ENCODE results near the gene ETV6.

Gene ETV6

GRCh38 chr12:11759899-11760298 is 110.4 kb downstream of the ETV6 start:
- Mint-ChIP-seq H3K27ac (no peak overlapping the region), H3K36me3 (ENCODE audit: low read depth) (peaks cover 10% of the 10 kb centered on the region), H3K4me1 (peaks cover 40% of the 10 kb centered on the region), H3K9me3 (no peaks in the 10 kb centered on the region), H3K4me3 (no peak overlapping the region), H3K27me3 (ENCODE audit: low read depth, poor library complexity) (peaks cover 14% of the 10 kb centered on the region)
- no peak for TF ChIP-seq CTCF (IDR thresholded peaks at IDR 0.05)
- no peak for DNase-seq

- Mint-ChIP-seq H3K4me1 (peaks cover 51% of the 10 kb centered on the region), H3K27ac (no peak overlapping the region), H3K9me3 (no peaks in the 10 kb centered on the region), H3K4me3 (no peak overlapping the region), H3K36me3 (ENCODE audit: low read depth) (peaks cover 4% of the 10 kb centered on the region), H3K27me3 (ENCODE audit: low read depth, poor library complexity) (peaks cover 14% of the 10 kb centered on the region)
- TF ChIP-seq CTCF (IDR thresholded peaks at IDR 0.05) = no peak
- no peak for DNase-seq
Observed at GRCh38 chr12:11761869-11762567, 112.5 kb downstream of the ETV6 start.

GRCh38 chr12:11762723-11763326 is 113.4 kb downstream of the ETV6 start:
- DNase-seq = no peak
- H3K27me3 Mint-ChIP-seq (ENCODE audit: low read depth, poor library complexity) = peaks cover 14% of the 10 kb centered on the region
- peaks cover 57% of the 10 kb centered on the region for H3K4me1 Mint-ChIP-seq
- TF ChIP-seq CTCF (IDR thresholded peaks at IDR 0.05) = no peak
- H3K4me3 Mint-ChIP-seq = no peak overlapping the region
- no peaks in the 10 kb centered on the region for H3K9me3 Mint-ChIP-seq
- peaks cover 4% of the 10 kb centered on the region for H3K36me3 Mint-ChIP-seq (ENCODE audit: low read depth)
- H3K27ac Mint-ChIP-seq = no peak overlapping the region

GRCh38 chr12:11763760-11764520 is 114.5 kb downstream of the ETV6 start:
- Mint-ChIP-seq H3K36me3 (ENCODE audit: low read depth) (no peaks in the 10 kb centered on the region), H3K4me3 (no peak overlapping the region), H3K27ac (no peak overlapping the region), H3K27me3 (ENCODE audit: low read depth, poor library complexity) (peaks cover 12% of the 10 kb centered on the region), H3K4me1 (peaks cover 51% of the 10 kb centered on the region), H3K9me3 (no peaks in the 10 kb centered on the region)
- DNase-seq = no peak
- TF ChIP-seq CTCF (IDR thresholded peaks at IDR 0.05) = no peak

GRCh38 chr12:11764837-11765236 is 115.4 kb downstream of the ETV6 start:
- DNase-seq = no peak
- no peak overlapping the region for H3K27ac Mint-ChIP-seq

More at GRCh38 chr12:11764837-11765236, 115.4 kb downstream of the ETV6 start:
- peaks cover 8% of the 10 kb centered on the region for H3K36me3 Mint-ChIP-seq (ENCODE audit: low read depth)
- no peak for TF ChIP-seq CTCF (IDR thresholded peaks at IDR 0.05)
- peaks cover 42% of the 10 kb centered on the region for H3K4me1 Mint-ChIP-seq
- no peak overlapping the region for H3K4me3 Mint-ChIP-seq
- H3K27me3 Mint-ChIP-seq (ENCODE audit: low read depth, poor library complexity) = peaks cover 12% of the 10 kb centered on the region
- H3K9me3 Mint-ChIP-seq = no peaks in the 10 kb centered on the region
